Peyer's patch (tissue), 4 donors: ENCODE measurements around the gene RAB11FIP4. TPM values are rescaled to one million over a fixed set of nuclear protein-coding genes. Genes with fewer than 3 reads are reported as not detected.

Experiments used
- DNase-seq, 3 donors: peaks; one replicate each; pipeline ENCODE4 v3.0.0-alpha.2; 2017 to 2019
- H3K27ac ChIP-seq, 4 donors: fragments of 200-600 bp; sonication (generic); one replicate each; pipeline ENCODE4 v1.5.1; 2016 to 2019
- H3K27me3 ChIP-seq, 2 donors: fragments of 200-600 bp; sonication (generic); one replicate each; pipeline ENCODE4 v1.5.1; 2019
- H3K36me3 ChIP-seq, 3 donors: fragments of 200-600 bp; sonication (generic); one replicate each; pipeline ENCODE4 v1.5.1; 2016 to 2019
- H3K4me1 ChIP-seq, 4 donors: fragments of 200-600 bp; sonication (generic); one replicate each; pipeline ENCODE4 v1.5.1; 2016 to 2019
- H3K4me3 ChIP-seq, 4 donors: fragments of 200-600 bp; sonication (generic); 1 replicate in 3 of 4; 2 replicates in 1 of 4; pipeline ENCODE4 v1.5.1; 2016 to 2019; ENCODE audit warnings: mild to moderate bottlenecking in 1 of 4
- H3K9me3 ChIP-seq, 4 donors: fragments of 200-600 bp; sonication (generic); one replicate each; pipeline ENCODE4 v1.5.1; 2016 to 2019; ENCODE audit warnings: mild to moderate bottlenecking in 1 of 4
- POLR2A ChIP-seq, 2 donors: fragments of 450-650 bp; IDR thresholded peaks; one replicate each; pipeline ENCODE4 v1.5.1; 2017; ENCODE audit warnings: antibody characterized with exemption in 2 of 2, mild to moderate bottlenecking in 2 of 2, moderate library complexity in 2 of 2
- total RNA-seq, 4 donors: library from RNA; depleted of rRNA; stranded (reverse); fragments of >200 nt; gene quantifications; one replicate each; pipeline ENCODE4 v1.1.0, GENCODE V29; 2016
- TF ChIP-seq, protein P1 (sequence below), 6 experiments: fragments of 450-650 bp in 4 of 6; fragments of 200-600 bp in 2 of 6; sonication (generic) in 1 of 6; IDR thresholded peaks; one replicate each; pipeline ENCODE4 v1.5.1; 2017 to 2019; ENCODE audit warnings: antibody characterized with exemption in 6 of 6, mild to moderate bottlenecking in 3 of 6, moderate library complexity in 1 of 6

The RAB11FIP4 gene
- total RNA-seq, 4 donors from 2014 or later: 52.8 to 69.3 (median 64.9) TPM

DNA sequence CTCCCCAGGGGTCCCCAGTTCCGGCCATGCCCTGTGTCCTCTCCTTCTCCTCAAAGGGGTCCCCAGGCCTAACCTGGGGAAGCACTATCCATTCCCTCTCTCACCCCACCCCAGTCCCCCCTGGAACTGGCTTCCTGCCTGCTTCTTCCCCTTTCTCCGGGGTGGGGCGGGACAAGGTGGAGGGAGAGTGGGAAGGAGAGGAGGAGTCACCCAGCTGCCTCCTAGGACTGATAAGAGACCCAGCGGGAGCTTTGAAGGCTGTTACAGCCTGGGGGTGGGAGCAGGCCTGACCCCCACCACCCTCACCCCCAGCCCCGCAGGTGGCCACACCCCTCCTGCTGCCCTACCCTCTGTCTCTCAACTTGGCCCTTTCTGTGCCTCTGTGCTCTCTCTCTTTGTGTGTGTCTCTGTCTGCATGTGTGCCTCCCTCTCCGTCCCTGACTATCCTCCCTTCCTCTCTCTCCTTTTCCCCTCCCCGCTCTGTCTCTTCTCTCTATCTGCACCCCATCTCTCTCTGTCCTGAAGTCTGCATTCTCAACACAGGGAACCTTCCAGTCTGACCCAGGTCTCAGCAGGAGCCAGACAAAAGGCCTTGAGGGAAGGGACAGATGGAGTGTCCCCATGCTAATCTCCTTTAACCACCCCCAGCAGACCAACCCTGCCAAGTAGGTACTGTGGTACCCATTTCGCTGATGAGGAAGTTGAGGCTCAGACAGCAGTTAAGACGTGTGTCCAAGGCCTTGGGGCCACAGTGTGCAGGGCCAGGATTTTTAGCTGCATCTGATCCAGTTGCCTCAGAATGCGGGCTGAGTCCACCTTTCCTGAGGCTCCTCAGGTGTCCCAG, 66.1 kb downstream of the RAB11FIP4 start:
- Histone ChIP-seq H3K4me1 (no peaks in the 10 kb centered on the region), H3K27ac (no peak overlapping the region), H3K9me3 (no peaks in the 10 kb centered on the region), H3K4me3 (no peak overlapping the region), H3K27me3 (no peaks in the 10 kb centered on the region), H3K36me3 (no peaks in the 10 kb centered on the region)
- TF ChIP-seq, protein P1, sequence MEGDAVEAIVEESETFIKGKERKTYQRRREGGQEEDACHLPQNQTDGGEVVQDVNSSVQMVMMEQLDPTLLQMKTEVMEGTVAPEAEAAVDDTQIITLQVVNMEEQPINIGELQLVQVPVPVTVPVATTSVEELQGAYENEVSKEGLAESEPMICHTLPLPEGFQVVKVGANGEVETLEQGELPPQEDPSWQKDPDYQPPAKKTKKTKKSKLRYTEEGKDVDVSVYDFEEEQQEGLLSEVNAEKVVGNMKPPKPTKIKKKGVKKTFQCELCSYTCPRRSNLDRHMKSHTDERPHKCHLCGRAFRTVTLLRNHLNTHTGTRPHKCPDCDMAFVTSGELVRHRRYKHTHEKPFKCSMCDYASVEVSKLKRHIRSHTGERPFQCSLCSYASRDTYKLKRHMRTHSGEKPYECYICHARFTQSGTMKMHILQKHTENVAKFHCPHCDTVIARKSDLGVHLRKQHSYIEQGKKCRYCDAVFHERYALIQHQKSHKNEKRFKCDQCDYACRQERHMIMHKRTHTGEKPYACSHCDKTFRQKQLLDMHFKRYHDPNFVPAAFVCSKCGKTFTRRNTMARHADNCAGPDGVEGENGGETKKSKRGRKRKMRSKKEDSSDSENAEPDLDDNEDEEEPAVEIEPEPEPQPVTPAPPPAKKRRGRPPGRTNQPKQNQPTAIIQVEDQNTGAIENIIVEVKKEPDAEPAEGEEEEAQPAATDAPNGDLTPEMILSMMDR (IDR thresholded peaks at IDR 0.05): no peak
- no peak for TF ChIP-seq POLR2A (IDR thresholded peaks at IDR 0.05)
- no peak for DNase-seq

DNA sequence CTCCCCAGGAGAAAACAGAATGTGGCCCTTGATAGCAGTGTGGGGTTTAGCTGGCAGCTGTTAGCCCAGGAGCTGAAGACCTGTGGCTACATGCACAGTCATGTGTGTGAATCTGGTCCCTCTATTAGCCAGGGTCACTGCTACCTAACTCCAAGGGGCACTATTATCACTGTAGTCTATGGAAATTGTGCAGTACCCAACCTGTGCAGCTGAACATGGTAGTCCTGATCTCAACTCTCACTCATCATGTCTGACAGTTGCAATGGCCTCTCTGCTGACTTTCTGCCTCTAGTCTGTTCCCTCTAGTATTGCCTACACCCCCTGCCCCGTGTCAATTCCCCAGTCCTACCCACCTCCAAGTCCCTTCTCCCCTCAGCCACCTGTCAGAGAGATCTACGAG, 67.4 kb downstream of the RAB11FIP4 start:
- no peaks in the 10 kb centered on the region for H3K4me1 ChIP-seq
- H3K4me3 ChIP-seq: no peak overlapping the region
- H3K9me3 ChIP-seq: no peaks in the 10 kb centered on the region
- TF ChIP-seq, protein P1 (IDR thresholded peaks at IDR 0.05): no peak
- TF ChIP-seq POLR2A (IDR thresholded peaks at IDR 0.05): no peak
- H3K27ac ChIP-seq: no peak overlapping the region
- no peaks in the 10 kb centered on the region for H3K27me3 ChIP-seq
- H3K36me3 ChIP-seq: no peaks in the 10 kb centered on the region
- DNase-seq: no peak

DNA sequence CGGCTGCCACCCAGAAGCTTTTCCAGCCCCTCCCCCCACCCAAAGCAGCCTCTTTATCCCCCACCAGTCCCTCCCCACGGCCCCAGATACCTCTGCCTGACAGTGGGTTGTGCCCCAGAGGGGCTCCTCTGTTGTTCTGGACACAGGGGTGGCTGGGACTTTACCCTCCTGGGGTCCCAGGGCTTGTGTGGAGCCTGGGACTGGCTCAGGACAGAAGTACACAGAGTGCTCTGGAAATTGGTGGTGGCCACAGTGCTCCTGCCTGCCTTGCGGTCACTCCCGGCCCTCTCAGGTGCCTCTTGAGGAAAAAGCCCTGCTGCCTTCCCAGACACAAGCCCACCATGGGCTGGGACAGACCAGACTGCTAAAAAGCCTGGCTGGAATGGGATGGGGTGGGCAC, 68.2 kb downstream of the RAB11FIP4 start:
- no peak for TF ChIP-seq POLR2A (IDR thresholded peaks at IDR 0.05)
- TF ChIP-seq, protein P1 (IDR thresholded peaks at IDR 0.05): no peak
- Histone ChIP-seq H3K27me3 (no peaks in the 10 kb centered on the region), H3K27ac (no peak overlapping the region), H3K4me1 (no peaks in the 10 kb centered on the region), H3K9me3 (no peaks in the 10 kb centered on the region), H3K36me3 (no peaks in the 10 kb centered on the region), H3K4me3 (no peak overlapping the region)
- DNase-seq: no peak

DNA sequence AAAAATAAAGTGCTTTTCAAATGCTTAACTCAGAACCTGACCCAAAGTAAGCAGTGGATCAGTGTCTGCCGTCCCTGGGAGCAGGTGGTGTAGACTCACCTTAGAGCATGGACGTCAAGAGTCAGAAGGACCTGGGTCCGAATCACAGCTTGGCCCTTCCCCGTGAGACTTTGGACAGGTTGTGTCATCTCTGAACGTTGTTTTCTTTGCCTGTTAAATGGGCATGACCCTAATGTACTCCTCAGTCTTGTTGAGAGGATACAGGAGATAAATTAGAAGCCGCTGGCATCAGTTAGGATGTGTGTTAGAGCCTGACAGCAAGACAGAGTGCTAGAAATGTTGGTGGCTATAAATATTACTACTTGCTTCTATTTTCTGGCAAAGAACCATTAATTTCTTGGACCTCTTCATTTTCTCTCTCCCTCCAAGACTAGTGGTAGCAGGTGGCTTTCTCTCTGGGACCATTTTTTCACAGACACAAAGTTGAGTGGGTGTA, 68.8 kb downstream of the RAB11FIP4 start:
- DNase-seq: no peak
- no peaks in the 10 kb centered on the region for H3K27me3 ChIP-seq
- no peaks in the 10 kb centered on the region for H3K36me3 ChIP-seq
- no peak overlapping the region for H3K4me3 ChIP-seq
- no peak for TF ChIP-seq POLR2A (IDR thresholded peaks at IDR 0.05)
- TF ChIP-seq, protein P1 (IDR thresholded peaks at IDR 0.05): no peak
- no peaks in the 10 kb centered on the region for H3K9me3 ChIP-seq
- no peaks in the 10 kb centered on the region for H3K4me1 ChIP-seq
- no peak overlapping the region for H3K27ac ChIP-seq

DNA sequence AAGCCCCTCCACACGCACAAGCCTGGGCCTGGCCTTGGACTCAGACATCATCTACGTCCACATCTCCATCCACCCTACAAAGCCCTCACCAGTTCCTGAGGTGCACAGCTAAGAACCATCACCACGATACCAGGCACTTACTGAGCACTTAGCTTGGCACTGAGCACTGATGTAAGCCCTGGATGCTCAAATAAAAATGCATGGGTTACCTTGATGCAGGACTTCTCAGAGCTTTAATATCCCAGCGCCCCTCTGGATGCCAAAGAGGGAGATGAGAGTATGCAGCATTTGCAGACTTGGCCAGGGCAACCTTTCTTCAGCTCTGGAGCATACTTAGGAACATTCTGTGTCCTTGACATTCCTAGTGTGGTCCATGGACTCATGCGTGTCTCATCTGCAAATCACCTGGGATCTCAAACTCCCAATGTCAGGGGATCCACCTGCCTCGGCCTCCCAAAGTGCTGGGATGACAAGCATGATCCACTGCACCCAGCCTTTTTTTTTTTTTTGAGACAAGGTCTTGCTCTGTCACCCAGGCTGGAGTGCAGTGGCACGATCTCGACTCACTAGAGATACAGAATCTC, 69.8 kb downstream of the RAB11FIP4 start:
- Histone ChIP-seq H3K9me3 (no peaks in the 10 kb centered on the region), H3K4me3 (no peak overlapping the region), H3K27me3 (no peaks in the 10 kb centered on the region), H3K27ac (no peak overlapping the region), H3K4me1 (no peaks in the 10 kb centered on the region), H3K36me3 (no peaks in the 10 kb centered on the region)
- TF ChIP-seq POLR2A (IDR thresholded peaks at IDR 0.05): no peak
- TF ChIP-seq, protein P1 (IDR thresholded peaks at IDR 0.05): no peak
- DNase-seq: no peak
